ENCODE results near the gene CCL26. TPM values are rescaled to one million over a fixed set of nuclear protein-coding genes. Genes with fewer than 3 reads are reported as not detected.
"Not testable (repeated sequence)": the region's sequence is repeated elsewhere in the genome, so short reads cannot be mapped to it uniquely, and the experiment has no call there.

CCL26 gene
- total RNA-seq, 6 experiments from 2014 or later: not detected

GRCh38 chr7:75771224-75771623 is 787 bp downstream of the CCL26 start:
- no peak for DNase-seq
- intact Hi-C loops (cut with DNase I): no loop called here
- Histone ChIP-seq H3K4me3 (no peak overlapping the region), H3K27me3 (no peaks in the 10 kb centered on the region), H3K9me3 (no peaks in the 10 kb centered on the region), H3K4me1 (no peaks in the 10 kb centered on the region), H3K36me3 (no peaks in the 10 kb centered on the region), H3K27ac (no peak overlapping the region)
- TF ChIP-seq POLR2A (IDR thresholded peaks at IDR 0.05) (no peak), CTCF (IDR thresholded peaks at IDR 0.05) (no peak)
- WGBS (ENCODE audit: insufficient coverage, low coverage, low lambda C conversion rate, missing lambda C conversion rate): 88% methylated on average over 1 of the region's 1 CpG
- no peak for ATAC-seq

GRCh38 chr7:75762350-75762917 is 9.6 kb downstream of the CCL26 start:
- H3K27me3 ChIP-seq: no peaks in the 10 kb centered on the region
- no peaks in the 10 kb centered on the region for H3K9me3 ChIP-seq
- DNase-seq (no peak), ATAC-seq (peak; percentile 93 to 99 (median 96))
- WGBS (ENCODE audit: insufficient coverage, low coverage, low lambda C conversion rate, missing lambda C conversion rate): 20% methylated on average over 2 of the region's 2 CpGs
- no peaks in the 10 kb centered on the region for H3K36me3 ChIP-seq
- intact Hi-C loops (cut with DNase I): no loop called here
- no peak overlapping the region for H3K4me3 ChIP-seq
- H3K4me1 ChIP-seq: no peaks in the 10 kb centered on the region
- TF ChIP-seq CTCF (IDR thresholded peaks at IDR 0.05): peak; percentile 50 to 86 (median 76)
- TF ChIP-seq POLR2A (IDR thresholded peaks at IDR 0.05): no peak
- H3K27ac ChIP-seq: no peak overlapping the region

GRCh38 chr7:75761801-75762200 is 10.2 kb downstream of the CCL26 start:
- H3K4me3 ChIP-seq; H3K9me3 ChIP-seq; H3K4me1 ChIP-seq; H3K36me3 ChIP-seq; intact Hi-C loops (cut with DNase I); ATAC-seq; H3K27me3 ChIP-seq; H3K27ac ChIP-seq; DNase-seq: not testable (repeated sequence)
- WGBS (ENCODE audit: insufficient coverage, low coverage, low lambda C conversion rate, missing lambda C conversion rate): 69% methylated on average over 3 of the region's 3 CpGs

GRCh38 chr7:75758491-75758890 is 13.5 kb downstream of the CCL26 start:
- H3K9me3 ChIP-seq: no peaks in the 10 kb centered on the region
- no peak for ATAC-seq
- intact Hi-C loops (cut with DNase I): loop anchor here in 1 of 2 donors (10.0 kb wide), 1 partner anchor 114 kb away; no protein-coding TSS in a partner anchor
- no peak overlapping the region for H3K27ac ChIP-seq
- H3K36me3 ChIP-seq: no peaks in the 10 kb centered on the region
- TF ChIP-seq POLR2A (IDR thresholded peaks at IDR 0.05) (no peak), CTCF (IDR thresholded peaks at IDR 0.05) (no peak)
- DNase-seq: no peak
- no peaks in the 10 kb centered on the region for H3K27me3 ChIP-seq
- no peaks in the 10 kb centered on the region for H3K4me1 ChIP-seq
- no peak overlapping the region for H3K4me3 ChIP-seq
- WGBS (ENCODE audit: insufficient coverage, low coverage, low lambda C conversion rate, missing lambda C conversion rate): 58% methylated on average over 2 of the region's 2 CpGs

- H3K4me3 ChIP-seq: no peak overlapping the region
- no peak for TF ChIP-seq CTCF (IDR thresholded peaks at IDR 0.05)
- TF ChIP-seq POLR2A (IDR thresholded peaks at IDR 0.05): no peak
- DNase-seq: no peak
- 84% methylated on average over 6 of the region's 7 CpGs for WGBS (ENCODE audit: insufficient coverage, low coverage, low lambda C conversion rate, missing lambda C conversion rate)
- H3K4me1 ChIP-seq: no peaks in the 10 kb centered on the region
- intact Hi-C loops (cut with DNase I): loop anchor here in 1 of 2 donors (10.0 kb wide), 1 partner anchor 113 kb away; no protein-coding TSS in a partner anchor
- no peaks in the 10 kb centered on the region for H3K36me3 ChIP-seq
- no peak for ATAC-seq
- H3K9me3 ChIP-seq: no peaks in the 10 kb centered on the region
- H3K27me3 ChIP-seq: no peaks in the 10 kb centered on the region
- no peak overlapping the region for H3K27ac ChIP-seq
These were observed 14.2 kb downstream of the CCL26 start for GRCh38 chr7:75757860-75758259.
